HepG2 (cell line): ENCODE measurements around the gene RPS6KA5. TPM values are rescaled to one million over a fixed set of nuclear protein-coding genes. Genes with fewer than 3 reads are reported as not detected.

Source experiments
- ATAC-seq: fragments of 200-7000 bp; cut with Tn5 transposase; 3 replicates; pipeline ENCODE4 v1.9.1; 2020; ENCODE audit warnings: mild to moderate bottlenecking, moderate library complexity
- BruUV-seq: library from RNA; stranded (reverse); fragments of 400-500 nt; replicated peaks from 2 replicates; lab custom pipeline; 2021; lab: Mats Ljungman, UMichigan
- CTCF ChIA-PET: fragments of 300-600 bp; formaldehyde crosslinking; extraction: SDS; loops from one replicate; lab custom pipeline; 2021; ENCODE audit warnings: low total read pairs, inconsistent platforms, low intra/inter-chr PET ratio; lab: Yijun Ruan, JAX
- POLR2A ChIA-PET: fragments of 350-600 bp; sonication (Branson Sonifier 250); formaldehyde crosslinking; loops from one replicate; lab custom pipeline; 2020; ENCODE audit warnings: antibody characterized with exemption, inconsistent platforms; lab: Yijun Ruan, JAX
- DNase-seq: peaks from one replicate; pipeline ENCODE4 v3.0.0-alpha.2; 2015; ENCODE audit warnings: low spot score
- FAIRE-seq: peaks from 3 replicates; lab custom pipeline; 2011; peaks lifted over from hg19 to GRCh38; lab: Jason Lieb, UNC
- H2AFZ ChIP-seq: one replicate; pipeline ENCODE4 v1.6.1; 2011; ENCODE audit warnings: low read length, inconsistent platforms
- H3K27ac ChIP-seq: fragments of 300-600 bp; 3 replicates; pipeline ENCODE4 v1.8.0; 2011; ENCODE audit warnings: mixed run types, mild to moderate bottlenecking, mixed read lengths, low read length, inconsistent platforms; ENCODE audit not compliant: insufficient read depth; ENCODE audit errors: extremely low read length
- H3K27me3 ChIP-seq, 2 experiments: fragments of 200-600 bp in 1 of 2; 2 replicates in 1 of 2; 3 replicates in 1 of 2; pipeline versions ENCODE4 v1.6.0 to v1.8.0; 2011; ENCODE audit warnings: low read length in 2 of 2, mild to moderate bottlenecking in 2 of 2, moderate library complexity in 2 of 2, inconsistent platforms in 1 of 2; ENCODE audit not compliant: insufficient read depth in 2 of 2, control insufficient read depth in 1 of 2
- H3K36me3 ChIP-seq, 2 experiments: fragments of 200-600 bp in 1 of 2; replicated peaks in 1 of 2; 2 replicates in 1 of 2; 3 replicates in 1 of 2; pipeline versions ENCODE4 v1.5.1 to v1.8.0; 2011; ENCODE audit warnings: low read length in 2 of 2, inconsistent platforms in 1 of 2; ENCODE audit not compliant: insufficient read depth in 2 of 2, control insufficient read depth in 1 of 2
- H3K4me1 ChIP-seq: 2 replicates; pipeline ENCODE4 v1.5.1; 2012; ENCODE audit warnings: low read length, inconsistent platforms; ENCODE audit not compliant: insufficient read depth
- H3K4me2 ChIP-seq: 2 replicates; pipeline ENCODE4 v1.6.0; 2011; ENCODE audit warnings: low read depth, low read length, inconsistent platforms
- H3K4me3 ChIP-seq, 3 experiments: fragments of 200-600 bp in 1 of 3; sonication (generic), shearing (Covaris generic) in 1 of 3; replicated peaks in 1 of 3; 2 replicates each; pipeline ENCODE4 v1.5.1; 2011 to 2016; ENCODE audit warnings: low read length in 3 of 3, inconsistent platforms in 2 of 3, low read depth in 2 of 3, mild to moderate bottlenecking in 2 of 3, control low read depth in 1 of 3, mixed read lengths in 1 of 3; ENCODE audit not compliant: insufficient read depth in 1 of 3
- H3K79me2 ChIP-seq: one replicate; pipeline ENCODE4 v1.6.1; 2011; ENCODE audit warnings: low read length, inconsistent platforms; ENCODE audit not compliant: insufficient read depth
- H3K9ac ChIP-seq: 2 replicates; pipeline ENCODE4 v1.6.0; 2011; ENCODE audit warnings: mild to moderate bottlenecking, low read depth, low read length, inconsistent platforms; ENCODE audit not compliant: insufficient read depth
- H3K9me3 ChIP-seq: 2 replicates; pipeline ENCODE4 v1.5.1; 2012; ENCODE audit warnings: mild to moderate bottlenecking, low read length
- H4K20me1 ChIP-seq: 2 replicates; pipeline ENCODE4 v1.6.0; 2011; ENCODE audit warnings: inconsistent platforms, mild to moderate bottlenecking, low read length, moderate library complexity; ENCODE audit not compliant: insufficient read depth
- GABPA ChIP-seq, 2 experiments: IDR thresholded peaks; 2 replicates each; pipeline ENCODE4 v1.6.1; 2011 to 2016; ENCODE audit warnings: low read depth in 2 of 2, low read length in 1 of 2, missing biosample characterization in 1 of 2, missing genetic modification characterization in 1 of 2
- MLLT10 ChIP-seq: sonication (generic); formaldehyde crosslinking; IDR thresholded peaks from 2 replicates; pipeline ENCODE4 v1.4.0; 2020; ENCODE audit warnings: missing genetic modification reagents
- PCBP1 ChIP-seq: fragments of 200-400 bp; formaldehyde crosslinking; IDR thresholded peaks from 2 replicates; pipeline ENCODE4 v1.6.1; 2017; ENCODE audit warnings: mild to moderate bottlenecking, low read depth, low read length, borderline replicate concordance
- ZBTB49 ChIP-seq: sonication (generic); formaldehyde crosslinking; IDR thresholded peaks from 2 replicates; pipeline ENCODE4 v1.4.0; 2020; ENCODE audit warnings: missing genetic modification reagents, borderline replicate concordance
- ZFP41 ChIP-seq: sonication (generic); formaldehyde crosslinking; IDR thresholded peaks from 2 replicates; pipeline ENCODE4 v1.4.0; 2020; ENCODE audit warnings: mild to moderate bottlenecking, missing genetic modification reagents, borderline replicate concordance
- ZNF331 ChIP-seq: sonication (generic); formaldehyde crosslinking; IDR thresholded peaks from 2 replicates; pipeline ENCODE4 v1.4.0; 2020; ENCODE audit warnings: missing genetic modification reagents
- ZNF776 ChIP-seq: sonication (generic); formaldehyde crosslinking; IDR thresholded peaks from 2 replicates; pipeline ENCODE4 v1.4.0; 2020; ENCODE audit warnings: mild to moderate bottlenecking, missing genetic modification reagents
- WGBS: methylation state at CpG from one replicate; pipeline ENCODE4 v1.1.6; 2017; ENCODE audit warnings: low lambda C conversion rate; 5-methylcytosine and 5-hydroxymethylcytosine counted together
- in situ Hi-C: cut with HindIII; loops from 2 replicates; pipeline ENCODE4 v1.10.0; 2017; ENCODE audit warnings: low pct_unique_long_range_greater_than_20kb; ENCODE audit not compliant: extremely low pct_ligation_motif_present
- intact Hi-C: fragments of 100-400 bp; cut with micrococcal nuclease; formaldehyde crosslinking; loops from one replicate; pipeline ENCODE4 v1.10.0; 2022; ENCODE audit not compliant: unreplicated experiment
- polyA plus RNA-seq, 8 experiments: library from polyadenylated mRNA; depleted of rRNA in 3 of 8; stranded (reverse) in 7 of 8; unstranded in 1 of 8; fragments of >200 nt; fragmentation: Illumina TruSeq in 4 of 8; extraction: Trizol in 4 of 8; gene quantifications; 2 replicates each; pipeline versions ENCODE4 v1.2.1 to v1.2.3, GENCODE V29; 2011 to 2016; ENCODE audit warnings: low read depth in 4 of 8, missing spikeins in 1 of 8, mixed read lengths in 1 of 8; ENCODE audit not compliant: insufficient read depth in 1 of 8
- total RNA-seq, 5 experiments: library from RNA; depleted of rRNA; stranded (reverse); fragments of >200 nt; fragmentation: Illumina TruSeq; extraction: Trizol; gene quantifications; 2 replicates each; pipeline ENCODE4 v1.2.3, GENCODE V29; 2016; ENCODE audit warnings: low read depth in 1 of 5
- TF ChIP-seq, protein P1 (sequence below): sonication (generic); formaldehyde crosslinking; IDR thresholded peaks from 2 replicates; pipeline ENCODE4 v1.4.0; 2020; ENCODE audit warnings: missing genetic modification reagents, borderline replicate concordance
- TF ChIP-seq, protein P2 (sequence below): sonication (generic); formaldehyde crosslinking; IDR thresholded peaks from 2 replicates; pipeline ENCODE4 v1.5.0; 2020; ENCODE audit warnings: mild to moderate bottlenecking, missing genetic modification reagents, borderline replicate concordance

The RPS6KA5 gene
- total and polyA plus RNA-seq, 2 of the 13 experiments (the other 11 are each of a cell fraction or from before 2014, with no cell fraction given): 0.50 to 0.58 TPM

DNA sequence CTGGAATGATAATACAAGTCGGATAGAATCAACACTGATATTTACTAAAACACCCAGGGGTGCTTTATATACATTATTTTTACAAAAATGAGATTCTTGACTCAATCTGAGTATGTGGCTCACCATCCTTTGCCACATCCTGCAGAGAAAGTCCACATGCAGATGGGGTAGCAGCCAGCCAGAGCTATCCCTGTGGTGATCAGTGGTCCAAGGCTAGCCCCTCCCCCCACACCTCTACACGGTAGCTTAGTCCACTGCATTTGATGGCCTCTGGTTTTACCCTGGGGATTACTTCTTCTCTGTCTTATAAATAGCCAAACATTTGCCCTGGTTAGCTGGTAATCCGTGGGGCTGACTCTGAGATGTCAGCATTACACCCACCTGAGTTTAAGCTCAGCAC, 216.1 kb downstream of the RPS6KA5 start:
- no peaks in the 10 kb centered on the region for H3K9me3 ChIP-seq
- BruUV-seq: no TSS peak
- CTCF ChIA-PET: no interaction called here
- no peaks in the 10 kb centered on the region for H3K36me3 ChIP-seq
- H3K27me3 ChIP-seq: peaks cover 0 to 5% of the 10 kb centered on the region in 2 experiments; a peak in 2 of 5 replicates
- H4K20me1 ChIP-seq: no peaks in the 10 kb centered on the region
- intact Hi-C loops (no loop called here), in situ Hi-C loops (no loop called here)
- H3K4me3 ChIP-seq: no peak overlapping the region
- 23% methylated on average over 3 of the region's 3 CpGs for WGBS
- TF ChIP-seq PCBP1 (no peak), MLLT10 (CRISPR knock-in tag) (no peak), ZFP41 (CRISPR knock-in tag) (no peak), ZNF776 (CRISPR knock-in tag) (no peak), GABPA (IDR thresholded peaks at IDR 0.05; ENCODE audit: low read depth, low read length) (no peak), GABPA (CRISPR knock-in tag; IDR thresholded peaks at IDR 0.05; ENCODE audit: low read depth) (no peak), ZNF331 (CRISPR knock-in tag) (no peak), ZBTB49 (CRISPR knock-in tag) (no peak)
- TF ChIP-seq, protein P1, sequence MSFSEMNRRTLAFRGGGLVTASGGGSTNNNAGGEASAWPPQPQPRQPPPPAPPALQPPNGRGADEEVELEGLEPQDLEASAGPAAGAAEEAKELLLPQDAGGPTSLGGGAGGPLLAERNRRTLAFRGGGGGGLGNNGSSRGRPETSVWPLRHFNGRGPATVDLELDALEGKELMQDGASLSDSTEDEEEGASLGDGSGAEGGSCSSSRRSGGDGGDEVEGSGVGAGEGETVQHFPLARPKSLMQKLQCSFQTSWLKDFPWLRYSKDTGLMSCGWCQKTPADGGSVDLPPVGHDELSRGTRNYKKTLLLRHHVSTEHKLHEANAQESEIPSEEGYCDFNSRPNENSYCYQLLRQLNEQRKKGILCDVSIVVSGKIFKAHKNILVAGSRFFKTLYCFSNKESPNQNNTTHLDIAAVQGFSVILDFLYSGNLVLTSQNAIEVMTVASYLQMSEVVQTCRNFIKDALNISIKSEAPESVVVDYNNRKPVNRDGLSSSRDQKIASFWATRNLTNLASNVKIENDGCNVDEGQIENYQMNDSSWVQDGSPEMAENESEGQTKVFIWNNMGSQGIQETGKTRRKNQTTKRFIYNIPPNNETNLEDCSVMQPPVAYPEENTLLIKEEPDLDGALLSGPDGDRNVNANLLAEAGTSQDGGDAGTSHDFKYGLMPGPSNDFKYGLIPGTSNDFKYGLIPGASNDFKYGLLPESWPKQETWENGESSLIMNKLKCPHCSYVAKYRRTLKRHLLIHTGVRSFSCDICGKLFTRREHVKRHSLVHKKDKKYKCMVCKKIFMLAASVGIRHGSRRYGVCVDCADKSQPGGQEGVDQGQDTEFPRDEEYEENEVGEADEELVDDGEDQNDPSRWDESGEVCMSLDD (CRISPR knock-in tag): no peak
- TF ChIP-seq, protein P2, sequence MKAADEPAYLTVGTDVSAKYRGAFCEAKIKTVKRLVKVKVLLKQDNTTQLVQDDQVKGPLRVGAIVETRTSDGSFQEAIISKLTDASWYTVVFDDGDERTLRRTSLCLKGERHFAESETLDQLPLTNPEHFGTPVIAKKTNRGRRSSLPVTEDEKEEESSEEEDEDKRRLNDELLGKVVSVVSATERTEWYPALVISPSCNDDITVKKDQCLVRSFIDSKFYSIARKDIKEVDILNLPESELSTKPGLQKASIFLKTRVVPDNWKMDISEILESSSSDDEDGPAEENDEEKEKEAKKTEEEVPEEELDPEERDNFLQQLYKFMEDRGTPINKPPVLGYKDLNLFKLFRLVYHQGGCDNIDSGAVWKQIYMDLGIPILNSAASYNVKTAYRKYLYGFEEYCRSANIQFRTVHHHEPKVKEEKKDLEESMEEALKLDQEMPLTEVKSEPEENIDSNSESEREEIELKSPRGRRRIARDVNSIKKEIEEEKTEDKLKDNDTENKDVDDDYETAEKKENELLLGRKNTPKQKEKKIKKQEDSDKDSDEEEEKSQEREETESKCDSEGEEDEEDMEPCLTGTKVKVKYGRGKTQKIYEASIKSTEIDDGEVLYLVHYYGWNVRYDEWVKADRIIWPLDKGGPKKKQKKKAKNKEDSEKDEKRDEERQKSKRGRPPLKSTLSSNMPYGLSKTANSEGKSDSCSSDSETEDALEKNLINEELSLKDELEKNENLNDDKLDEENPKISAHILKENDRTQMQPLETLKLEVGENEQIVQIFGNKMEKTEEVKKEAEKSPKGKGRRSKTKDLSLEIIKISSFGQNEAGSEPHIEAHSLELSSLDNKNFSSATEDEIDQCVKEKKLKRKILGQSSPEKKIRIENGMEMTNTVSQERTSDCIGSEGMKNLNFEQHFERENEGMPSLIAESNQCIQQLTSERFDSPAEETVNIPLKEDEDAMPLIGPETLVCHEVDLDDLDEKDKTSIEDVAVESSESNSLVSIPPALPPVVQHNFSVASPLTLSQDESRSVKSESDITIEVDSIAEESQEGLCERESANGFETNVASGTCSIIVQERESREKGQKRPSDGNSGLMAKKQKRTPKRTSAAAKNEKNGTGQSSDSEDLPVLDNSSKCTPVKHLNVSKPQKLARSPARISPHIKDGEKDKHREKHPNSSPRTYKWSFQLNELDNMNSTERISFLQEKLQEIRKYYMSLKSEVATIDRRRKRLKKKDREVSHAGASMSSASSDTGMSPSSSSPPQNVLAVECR (CRISPR knock-in tag): no peak
- FAIRE-seq (no peak), ATAC-seq (no peak), DNase-seq (no peak)
- no peak overlapping the region for H3K9ac ChIP-seq
- POLR2A ChIA-PET: no interaction called here
- H3K27ac ChIP-seq: no peak overlapping the region
- H2AFZ ChIP-seq: no peak overlapping the region
- H3K4me1 ChIP-seq: peaks cover 13% of the 10 kb centered on the region
- no peaks in the 10 kb centered on the region for H3K79me2 ChIP-seq
- H3K4me2 ChIP-seq: no peak overlapping the region
